ENCODE results near the gene CCDC116. TPM values are rescaled to one million over a fixed set of nuclear protein-coding genes. Genes with fewer than 3 reads are reported as not detected.
"Not testable (repeated sequence)": the region's sequence is repeated elsewhere in the genome, so short reads cannot be mapped to it uniquely, and the experiment has no call there.

The CCDC116 gene
- total RNA-seq, 1 experiment from 2014 or later, result 0.33 TPM

GRCh38 chr22:21635771-21636510, 3.4 kb downstream of the CCDC116 start:
- POLR2A ChIA-PET (ENCODE audit: unreplicated experiment), result no interaction called here
- CTCF ChIA-PET, result no interaction called here
- no peaks in the 10 kb centered on the region for H3K79me2 ChIP-seq (ENCODE audit: low read depth)

GRCh38 chr22:21636629-21637218, 4.2 kb downstream of the CCDC116 start:
- Histone ChIP-seq H3F3A (ENCODE audit: insufficient read depth, low read depth) (no peaks in the 10 kb centered on the region), H3K4me1 (replicated peaks; ENCODE audit: insufficient read depth) (no peaks in the 10 kb centered on the region; the same call in 1 of the 2 replicates), H3K9me2 (ENCODE audit: insufficient read depth) (no peaks in the 10 kb centered on the region), H3K4me2 (no peak overlapping the region), H2AFZ (no peak overlapping the region), H3K79me2 (ENCODE audit: low read depth) (no peaks in the 10 kb centered on the region), H3K4me3 (no peak overlapping the region), H4K20me1 (ENCODE audit: insufficient read depth) (no peaks in the 10 kb centered on the region), H3K9me3 (ENCODE audit: insufficient read depth, low read depth) (no peaks in the 10 kb centered on the region), H3K27me3 (ENCODE audit: insufficient read depth, low read depth) (no peaks in the 10 kb centered on the region), H3K27ac (no peak overlapping the region), H3K36me3 (ENCODE audit: low read depth) (no peaks in the 10 kb centered on the region)
- ChIA-PET POLR2A (ENCODE audit: unreplicated experiment) (no interaction called here), CTCF (no interaction called here)
- intact Hi-C loops (cut with micrococcal nuclease; ENCODE audit: unreplicated experiment), result no loop called here
- no peak for DNase-seq
- no TSS peak for BruUV-seq (replicated peaks)
- TF ChIP-seq EZH2 (IDR thresholded peaks at IDR 0.05; ENCODE audit: low read depth) (no peak), CTCF (conservative IDR thresholded peaks at IDR 0.05) (no peak)

More at GRCh38 chr22:21635771-21636510, 3.4 kb downstream of the CCDC116 start:
- Histone ChIP-seq H3K27ac (no peak overlapping the region), H3K36me3 (ENCODE audit: low read depth) (no peaks in the 10 kb centered on the region), H3F3A (ENCODE audit: insufficient read depth, low read depth) (no peaks in the 10 kb centered on the region), H3K27me3 (ENCODE audit: insufficient read depth, low read depth) (no peaks in the 10 kb centered on the region), H4K20me1 (ENCODE audit: insufficient read depth) (no peaks in the 10 kb centered on the region), H3K9me2 (ENCODE audit: insufficient read depth) (no peaks in the 10 kb centered on the region), H3K4me3 (no peak overlapping the region), H3K4me2 (no peak overlapping the region), H3K9me3 (ENCODE audit: insufficient read depth, low read depth) (no peaks in the 10 kb centered on the region), H3K4me1 (replicated peaks; ENCODE audit: insufficient read depth) (no peaks in the 10 kb centered on the region; the same call in 1 of the 2 replicates), H2AFZ (no peak overlapping the region)
- intact Hi-C loops (cut with micrococcal nuclease; ENCODE audit: unreplicated experiment), result no loop called here
- DNase-seq, result no peak
- TF ChIP-seq EZH2 (IDR thresholded peaks at IDR 0.05; ENCODE audit: low read depth) (no peak), CTCF (conservative IDR thresholded peaks at IDR 0.05) (no peak)
- no TSS peak for BruUV-seq (replicated peaks)

GRCh38 chr22:21637450-21637849, 4.9 kb downstream of the CCDC116 start:
- H3K9me2 ChIP-seq (ENCODE audit: insufficient read depth); H3F3A ChIP-seq (ENCODE audit: insufficient read depth, low read depth); H3K27me3 ChIP-seq (ENCODE audit: insufficient read depth, low read depth); H3K4me3 ChIP-seq; H4K20me1 ChIP-seq (ENCODE audit: insufficient read depth); H3K79me2 ChIP-seq (ENCODE audit: low read depth); H3K4me2 ChIP-seq; H3K9me3 ChIP-seq (ENCODE audit: insufficient read depth, low read depth); DNase-seq; H3K36me3 ChIP-seq (ENCODE audit: low read depth); H3K27ac ChIP-seq; BruUV-seq (replicated peaks); H3K4me1 ChIP-seq (replicated peaks; ENCODE audit: insufficient read depth); CTCF ChIA-PET; POLR2A ChIA-PET (ENCODE audit: unreplicated experiment); H2AFZ ChIP-seq; intact Hi-C loops (cut with micrococcal nuclease; ENCODE audit: unreplicated experiment): not testable (repeated sequence)
